BE2C (cell line): ENCODE data around the gene CEP120.

Experiments used
- DNase-seq: peaks from one replicate; pipeline ENCODE4 v3.0.0-alpha.2; 2020
- H3K27me3 ChIP-seq: fragments of 250-450 bp; sonication (Bioruptor Pico); 2 replicates; pipeline ENCODE4 v1.5.1; 2020; ENCODE audit warnings: mild to moderate bottlenecking
- H3K36me3 ChIP-seq: fragments of 250-450 bp; sonication (Bioruptor Pico); 2 replicates; pipeline ENCODE4 v1.5.1; 2020; ENCODE audit warnings: mild to moderate bottlenecking
- H3K4me1 ChIP-seq: fragments of 250-450 bp; sonication (Bioruptor Pico); 2 replicates; pipeline ENCODE4 v1.5.1; 2020
- H3K4me3 ChIP-seq: 2 replicates; pipeline ENCODE4 v1.5.1; 2011; ENCODE audit warnings: low read depth, low read length
- H3K9me3 ChIP-seq: fragments of 250-450 bp; sonication (Bioruptor Pico); 2 replicates; pipeline ENCODE4 v1.5.1; 2020
- TF ChIP-seq, protein P1 (sequence below): IDR thresholded peaks from 2 replicates; pipeline ENCODE4 v1.5.1; 2012; ENCODE audit warnings: mild to moderate bottlenecking, low read depth, low read length

CEP120 gene

DNA sequence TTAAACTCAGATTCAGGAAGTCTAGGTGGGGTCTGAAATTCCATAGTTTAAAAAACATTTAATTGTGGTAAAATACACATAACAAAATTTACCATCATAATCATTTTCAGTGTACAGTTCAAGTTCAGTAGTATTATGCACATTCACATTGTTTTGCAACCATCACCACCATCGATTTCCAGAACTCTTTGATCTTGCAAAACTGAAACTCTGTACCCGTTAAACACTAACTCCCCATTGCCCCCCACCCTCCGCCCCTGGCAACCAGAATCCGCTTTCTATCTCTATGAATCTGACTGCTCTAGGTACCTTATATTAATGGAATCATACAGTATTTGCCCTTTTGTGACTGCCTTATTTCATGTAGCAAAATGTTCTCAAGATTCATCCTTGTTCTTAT lies 117.5 kb downstream of the CEP120 start:
- no peaks in the 10 kb centered on the region for H3K36me3 ChIP-seq
- H3K4me1 ChIP-seq: no peaks in the 10 kb centered on the region
- H3K27me3 ChIP-seq: no peaks in the 10 kb centered on the region; the same call in 1 of the 2 replicates
- H3K9me3 ChIP-seq: no peaks in the 10 kb centered on the region
- no peak for DNase-seq
- TF ChIP-seq, protein P1, sequence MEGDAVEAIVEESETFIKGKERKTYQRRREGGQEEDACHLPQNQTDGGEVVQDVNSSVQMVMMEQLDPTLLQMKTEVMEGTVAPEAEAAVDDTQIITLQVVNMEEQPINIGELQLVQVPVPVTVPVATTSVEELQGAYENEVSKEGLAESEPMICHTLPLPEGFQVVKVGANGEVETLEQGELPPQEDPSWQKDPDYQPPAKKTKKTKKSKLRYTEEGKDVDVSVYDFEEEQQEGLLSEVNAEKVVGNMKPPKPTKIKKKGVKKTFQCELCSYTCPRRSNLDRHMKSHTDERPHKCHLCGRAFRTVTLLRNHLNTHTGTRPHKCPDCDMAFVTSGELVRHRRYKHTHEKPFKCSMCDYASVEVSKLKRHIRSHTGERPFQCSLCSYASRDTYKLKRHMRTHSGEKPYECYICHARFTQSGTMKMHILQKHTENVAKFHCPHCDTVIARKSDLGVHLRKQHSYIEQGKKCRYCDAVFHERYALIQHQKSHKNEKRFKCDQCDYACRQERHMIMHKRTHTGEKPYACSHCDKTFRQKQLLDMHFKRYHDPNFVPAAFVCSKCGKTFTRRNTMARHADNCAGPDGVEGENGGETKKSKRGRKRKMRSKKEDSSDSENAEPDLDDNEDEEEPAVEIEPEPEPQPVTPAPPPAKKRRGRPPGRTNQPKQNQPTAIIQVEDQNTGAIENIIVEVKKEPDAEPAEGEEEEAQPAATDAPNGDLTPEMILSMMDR: no peak
- H3K4me3 ChIP-seq: no peak overlapping the region

DNA sequence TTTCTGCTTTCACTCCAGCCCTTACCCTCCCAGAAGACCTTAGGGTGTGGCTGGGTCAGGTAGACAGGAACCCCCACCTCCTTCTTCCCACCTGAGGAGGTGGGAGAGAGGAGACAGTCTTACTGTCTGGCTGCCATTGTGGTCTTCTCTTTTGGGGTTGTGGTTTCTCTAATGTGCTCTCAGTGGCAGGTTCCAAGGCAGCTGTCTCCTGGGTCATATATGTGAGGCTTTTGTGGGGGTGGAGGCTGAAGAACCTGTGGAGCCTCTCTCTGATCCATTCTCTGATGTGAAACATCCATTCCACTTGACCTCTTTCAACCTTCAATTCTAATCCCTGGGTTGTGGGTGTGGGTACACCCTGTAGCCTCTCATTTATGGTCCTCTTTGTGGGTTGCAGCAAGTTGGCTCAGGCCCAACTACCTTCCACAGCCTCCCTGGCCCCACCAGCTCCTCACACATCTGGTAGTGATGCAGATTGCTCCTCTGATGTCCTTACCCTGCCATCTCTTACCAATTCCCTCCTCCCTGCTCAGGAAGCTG lies 118.4 kb downstream of the CEP120 start:
- TF ChIP-seq, protein P1: no peak
- Histone ChIP-seq H3K4me3 (no peak overlapping the region), H3K27me3 (no peaks in the 10 kb centered on the region; the same call in 1 of the 2 replicates), H3K36me3 (no peaks in the 10 kb centered on the region), H3K9me3 (no peaks in the 10 kb centered on the region), H3K4me1 (no peaks in the 10 kb centered on the region)
- DNase-seq: no peak

DNA sequence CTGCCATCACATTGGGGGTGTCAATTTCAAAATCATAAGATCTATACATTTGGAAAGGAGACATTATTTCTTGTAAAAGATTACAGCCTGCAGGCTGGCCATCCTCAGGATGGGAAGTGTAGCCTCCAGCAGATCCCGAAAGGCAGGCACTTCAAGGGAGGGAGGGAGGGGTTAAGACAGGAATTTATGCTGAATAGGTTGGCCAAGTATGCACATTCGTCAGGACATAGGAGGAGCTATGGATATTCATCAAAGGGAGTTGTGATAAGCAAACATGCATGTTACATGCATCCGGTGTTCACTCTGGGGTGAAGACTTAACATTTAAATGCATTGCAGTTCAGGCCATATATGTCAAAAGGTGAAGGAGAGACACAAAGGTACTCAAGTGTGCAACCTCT lies 119.4 kb downstream of the CEP120 start:
- DNase-seq: no peak
- no peaks in the 10 kb centered on the region for H3K9me3 ChIP-seq
- no peaks in the 10 kb centered on the region for H3K4me1 ChIP-seq
- H3K36me3 ChIP-seq: no peaks in the 10 kb centered on the region
- H3K4me3 ChIP-seq: no peak overlapping the region
- no peaks in the 10 kb centered on the region; the same call in none of the 2 replicates for H3K27me3 ChIP-seq
- TF ChIP-seq, protein P1: no peak

DNA sequence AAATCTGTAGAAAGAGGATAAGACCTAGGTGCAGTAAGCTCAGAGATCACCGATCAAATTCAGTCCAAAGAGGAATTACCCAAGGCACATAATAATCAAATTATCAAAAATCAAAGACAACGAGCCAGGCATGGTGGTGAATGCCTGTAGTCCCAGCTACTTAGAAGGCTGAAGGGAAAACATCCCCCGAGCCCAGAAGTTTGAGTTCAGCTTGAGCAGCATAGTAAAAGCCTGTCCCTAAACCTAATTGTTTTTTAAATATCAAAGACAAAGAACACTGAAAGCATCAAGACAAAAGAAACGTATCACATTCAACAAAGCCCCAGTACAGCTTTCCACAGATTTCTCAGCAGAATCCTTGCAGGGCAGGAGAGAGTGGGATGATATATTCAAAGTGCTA lies 122.9 kb downstream of the CEP120 start:
- no peaks in the 10 kb centered on the region for H3K9me3 ChIP-seq
- TF ChIP-seq, protein P1: no peak
- no peak for DNase-seq
- H3K36me3 ChIP-seq: no peaks in the 10 kb centered on the region
- no peaks in the 10 kb centered on the region for H3K4me1 ChIP-seq
- H3K4me3 ChIP-seq: no peak overlapping the region
- H3K27me3 ChIP-seq: no peaks in the 10 kb centered on the region; the same call in none of the 2 replicates

DNA sequence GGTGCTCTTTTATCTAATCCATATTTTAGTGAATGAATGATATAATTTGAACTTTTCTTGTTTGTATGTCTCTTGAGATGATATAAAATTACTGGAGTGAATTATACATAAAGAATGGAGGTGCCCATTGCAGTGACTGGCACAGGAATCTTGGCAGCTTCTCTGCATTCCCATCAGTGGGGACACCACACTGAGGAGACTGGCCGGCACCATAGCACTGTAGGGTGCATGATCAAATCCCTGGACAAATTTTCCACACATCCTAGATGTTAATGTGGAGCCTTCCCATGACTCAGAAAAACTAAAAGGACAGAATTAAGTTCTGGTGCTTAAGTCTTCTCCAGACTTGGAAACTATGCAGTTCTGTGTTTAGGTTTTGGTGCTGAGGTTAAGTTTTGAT lies 124.1 kb downstream of the CEP120 start:
- H3K4me3 ChIP-seq: no peak overlapping the region
- TF ChIP-seq, protein P1: no peak
- no peaks in the 10 kb centered on the region; the same call in none of the 2 replicates for H3K27me3 ChIP-seq
- no peaks in the 10 kb centered on the region for H3K4me1 ChIP-seq
- no peak for DNase-seq
- no peaks in the 10 kb centered on the region for H3K36me3 ChIP-seq
- no peaks in the 10 kb centered on the region for H3K9me3 ChIP-seq

DNA sequence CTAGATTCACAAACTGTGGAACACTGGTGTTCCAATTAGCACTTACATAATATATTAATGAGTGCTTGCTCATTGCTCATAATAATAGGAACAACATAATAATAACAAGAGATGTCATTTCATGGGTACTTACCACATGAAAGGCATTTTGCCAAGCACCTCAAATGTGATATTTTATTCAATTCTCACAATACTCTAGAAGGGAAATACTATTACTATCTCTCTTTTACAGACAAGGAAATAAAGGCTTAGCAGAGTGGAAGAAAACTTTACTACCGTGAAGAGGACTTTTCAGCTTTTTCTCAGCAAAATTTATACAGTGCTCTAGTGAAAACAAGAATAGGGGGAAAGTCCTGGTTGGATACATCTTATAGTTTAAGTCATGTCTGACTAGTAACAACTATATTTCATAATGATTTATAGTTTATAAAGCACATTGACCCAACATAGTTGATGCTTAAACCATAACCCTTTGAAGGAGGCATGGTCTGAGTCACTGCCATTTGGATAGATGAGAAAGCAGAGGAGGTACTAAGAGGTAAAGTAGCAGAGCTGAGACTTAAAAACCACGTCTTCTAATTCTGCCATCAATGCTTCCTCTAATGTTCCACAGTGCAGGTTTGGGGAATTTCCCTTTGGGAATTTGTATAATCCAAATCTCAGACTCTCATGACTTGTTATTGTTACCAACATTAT lies 124.7 kb downstream of the CEP120 start:
- TF ChIP-seq, protein P1: no peak
- no peaks in the 10 kb centered on the region for H3K36me3 ChIP-seq

More for the DNA sequence above, 124.7 kb downstream of the CEP120 start:
- Histone ChIP-seq H3K4me1 (no peaks in the 10 kb centered on the region), H3K4me3 (no peak overlapping the region), H3K27me3 (peaks cover under 1% of the 10 kb centered on the region), H3K9me3 (no peaks in the 10 kb centered on the region)
- DNase-seq: no peak
